Tibial nerve (tissue), 4 donors: Measurements from ENCODE around the gene LCE1C. TPM values are rescaled to one million over a fixed set of nuclear protein-coding genes. Genes with fewer than 3 reads are reported as not detected.

Experiments
- DNase-seq, 2 donors: peaks; one replicate each; pipeline ENCODE4 v3.0.0-alpha.2; 2019; ENCODE audit warnings: low spot score in 2 of 2
- H3K27ac ChIP-seq, 4 donors: fragments of 200-600 bp; sonication (generic) in 3 of 4; one replicate each; pipeline ENCODE4 v1.5.1; 2017 to 2019; ENCODE audit warnings: mild to moderate bottlenecking in 1 of 4
- H3K27me3 ChIP-seq, 2 donors: fragments of 200-600 bp; sonication (generic) in 1 of 2; one replicate each; pipeline versions ENCODE4 v1.5.1 to v1.6.0; 2017 to 2019
- H3K36me3 ChIP-seq, 3 donors: fragments of 200-600 bp; sonication (generic); one replicate each; pipeline ENCODE4 v1.5.1; 2018 to 2019
- H3K4me1 ChIP-seq, 4 donors: fragments of 200-600 bp; sonication (generic) in 3 of 4; one replicate each; pipeline ENCODE4 v1.5.1; 2017 to 2019
- H3K4me3 ChIP-seq, 4 donors: fragments of 200-600 bp; sonication (generic) in 3 of 4; one replicate each; pipeline ENCODE4 v1.5.1; 2017 to 2019; ENCODE audit warnings: mild to moderate bottlenecking in 1 of 4, moderate library complexity in 1 of 4
- H3K9me3 ChIP-seq, 4 donors: fragments of 200-600 bp; sonication (generic) in 3 of 4; one replicate each; pipeline ENCODE4 v1.5.1; 2017 to 2019
- EP300 ChIP-seq, 2 donors: sonication (generic); formaldehyde crosslinking; IDR thresholded peaks; one replicate each; pipeline ENCODE4 v1.6.1; 2017; ENCODE audit warnings: antibody characterized with exemption in 2 of 2, mild to moderate bottlenecking in 1 of 2
- POLR2A ChIP-seq, 2 donors: fragments of 450-650 bp; IDR thresholded peaks; one replicate each; pipeline ENCODE4 v1.6.1; 2017; ENCODE audit warnings: antibody characterized with exemption in 2 of 2, mild to moderate bottlenecking in 2 of 2, moderate library complexity in 2 of 2
- WGBS, 2 donors: methylation state at CpG; one replicate each; pipeline ENCODE4 v1.1.5; 2018; 5-methylcytosine and 5-hydroxymethylcytosine counted together
- total RNA-seq, 4 donors: library from RNA; depleted of rRNA; stranded (reverse); fragments of >200 nt; gene quantifications; one replicate each; pipeline ENCODE4 v1.1.0, GENCODE V29; 2016
- TF ChIP-seq, protein P1 (sequence below), 5 experiments: fragments of 200-600 bp in 3 of 5; fragments of 450-650 bp in 2 of 5; sonication (generic) in 3 of 5; IDR thresholded peaks; one replicate each; pipeline ENCODE4 v1.5.1; 2016 to 2019; ENCODE audit warnings: antibody characterized with exemption in 5 of 5, mild to moderate bottlenecking in 3 of 5, moderate library complexity in 2 of 5

The LCE1C gene
- total RNA-seq, 4 donors from 2014 or later = not detected

GRCh38 chr1:152761609-152762213 is 44.7 kb downstream of the LCE1C start:
- no peak overlapping the region for H3K4me3 ChIP-seq
- no peak overlapping the region for H3K27ac ChIP-seq
- H3K36me3 ChIP-seq = no peaks in the 10 kb centered on the region
- H3K27me3 ChIP-seq = no peaks in the 10 kb centered on the region
- 83 to 85% methylated on average over 3 of the region's 3 CpGs for WGBS, 2 donors
- TF ChIP-seq POLR2A (IDR thresholded peaks at IDR 0.05) (no peak), EP300 (IDR thresholded peaks at IDR 0.05) (no peak)
- TF ChIP-seq, protein P1, sequence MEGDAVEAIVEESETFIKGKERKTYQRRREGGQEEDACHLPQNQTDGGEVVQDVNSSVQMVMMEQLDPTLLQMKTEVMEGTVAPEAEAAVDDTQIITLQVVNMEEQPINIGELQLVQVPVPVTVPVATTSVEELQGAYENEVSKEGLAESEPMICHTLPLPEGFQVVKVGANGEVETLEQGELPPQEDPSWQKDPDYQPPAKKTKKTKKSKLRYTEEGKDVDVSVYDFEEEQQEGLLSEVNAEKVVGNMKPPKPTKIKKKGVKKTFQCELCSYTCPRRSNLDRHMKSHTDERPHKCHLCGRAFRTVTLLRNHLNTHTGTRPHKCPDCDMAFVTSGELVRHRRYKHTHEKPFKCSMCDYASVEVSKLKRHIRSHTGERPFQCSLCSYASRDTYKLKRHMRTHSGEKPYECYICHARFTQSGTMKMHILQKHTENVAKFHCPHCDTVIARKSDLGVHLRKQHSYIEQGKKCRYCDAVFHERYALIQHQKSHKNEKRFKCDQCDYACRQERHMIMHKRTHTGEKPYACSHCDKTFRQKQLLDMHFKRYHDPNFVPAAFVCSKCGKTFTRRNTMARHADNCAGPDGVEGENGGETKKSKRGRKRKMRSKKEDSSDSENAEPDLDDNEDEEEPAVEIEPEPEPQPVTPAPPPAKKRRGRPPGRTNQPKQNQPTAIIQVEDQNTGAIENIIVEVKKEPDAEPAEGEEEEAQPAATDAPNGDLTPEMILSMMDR (IDR thresholded peaks at IDR 0.05) = no peak
- no peak for DNase-seq
- no peaks in the 10 kb centered on the region for H3K9me3 ChIP-seq
- no peaks in the 10 kb centered on the region for H3K4me1 ChIP-seq

GRCh38 chr1:152760551-152761190 is 45.8 kb downstream of the LCE1C start:
- no peaks in the 10 kb centered on the region for H3K36me3 ChIP-seq
- WGBS, 2 donors = 93% methylated on average over 27 to 28 of the region's 31 CpGs
- no peaks in the 10 kb centered on the region for H3K27me3 ChIP-seq
- no peak overlapping the region for H3K4me3 ChIP-seq
- no peak overlapping the region for H3K27ac ChIP-seq
- H3K9me3 ChIP-seq = no peaks in the 10 kb centered on the region
- no peak for DNase-seq
- no peaks in the 10 kb centered on the region for H3K4me1 ChIP-seq
- TF ChIP-seq, protein P1 (IDR thresholded peaks at IDR 0.05) = no peak
- TF ChIP-seq POLR2A (IDR thresholded peaks at IDR 0.05) = no peak
- TF ChIP-seq EP300 (IDR thresholded peaks at IDR 0.05) = no peak

DNA sequence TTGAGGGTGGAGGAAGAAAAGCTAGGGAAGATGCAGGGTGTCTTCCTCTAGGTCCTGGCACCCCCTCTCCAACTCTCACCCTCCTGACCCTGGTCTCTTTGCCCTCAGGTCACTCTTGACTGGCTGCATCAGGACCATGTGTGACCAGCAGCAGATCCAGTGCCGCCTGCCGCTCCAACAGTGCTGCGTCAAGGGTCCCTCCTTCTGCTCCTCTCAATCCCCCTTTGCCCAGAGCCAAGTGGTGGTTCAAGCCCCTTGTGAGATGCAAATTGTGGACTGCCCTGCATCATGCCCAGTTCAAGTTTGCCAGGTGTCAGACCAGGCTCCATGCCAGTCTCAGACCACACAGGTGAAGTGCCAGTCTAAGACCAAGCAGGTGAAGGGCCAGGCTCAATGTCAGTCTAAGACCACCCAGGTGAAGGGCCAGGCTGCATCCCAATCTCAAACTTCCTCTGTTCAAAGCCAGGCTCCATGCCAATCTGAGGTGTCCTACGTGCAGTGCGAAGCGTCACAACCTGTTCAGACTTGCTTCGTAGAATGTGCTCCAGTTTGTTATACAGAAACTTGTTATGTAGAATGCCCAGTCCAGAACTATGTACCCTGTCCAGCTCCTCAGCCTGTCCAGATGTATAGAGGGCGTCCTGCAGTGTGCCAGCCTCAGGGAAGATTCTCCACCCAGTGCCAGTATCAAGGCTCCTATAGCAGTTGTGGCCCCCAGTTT is 46.8 kb downstream of the LCE1C start:
- TF ChIP-seq EP300 (IDR thresholded peaks at IDR 0.05) = no peak
- TF ChIP-seq, protein P1 (IDR thresholded peaks at IDR 0.05) = no peak
- no peak for TF ChIP-seq POLR2A (IDR thresholded peaks at IDR 0.05)
- no peak overlapping the region for H3K27ac ChIP-seq
- H3K36me3 ChIP-seq = no peaks in the 10 kb centered on the region
- no peaks in the 10 kb centered on the region for H3K4me1 ChIP-seq
- no peak for DNase-seq
- 81 to 97% methylated on average over 8 of the region's 8 CpGs for WGBS, 2 donors
- H3K9me3 ChIP-seq = no peaks in the 10 kb centered on the region
- no peaks in the 10 kb centered on the region for H3K27me3 ChIP-seq
- no peak overlapping the region for H3K4me3 ChIP-seq

DNA sequence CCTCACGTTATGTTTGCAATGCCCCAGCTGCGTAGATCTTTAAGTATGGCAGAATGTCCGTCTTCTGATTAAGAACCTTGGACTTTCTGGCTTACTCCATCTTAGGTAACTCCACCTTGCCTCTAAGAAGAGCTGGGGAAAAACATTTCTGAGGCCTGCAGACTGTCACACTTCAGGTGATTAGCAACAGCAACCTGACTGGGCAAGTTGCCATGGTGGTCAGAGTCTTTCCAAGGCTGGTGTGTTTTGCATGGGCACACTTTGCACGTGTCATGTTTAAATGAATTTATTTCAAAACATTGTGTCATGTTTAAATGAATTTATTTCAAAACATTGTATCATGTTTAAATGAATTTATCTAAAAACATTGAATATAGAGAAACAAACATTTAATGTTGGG is 47.8 kb downstream of the LCE1C start:
- 76 to 88% methylated on average over 4 of the region's 4 CpGs for WGBS, 2 donors
- no peak overlapping the region for H3K27ac ChIP-seq
- no peaks in the 10 kb centered on the region for H3K27me3 ChIP-seq
- no peaks in the 10 kb centered on the region for H3K4me1 ChIP-seq
- DNase-seq = no peak
- H3K4me3 ChIP-seq = no peak overlapping the region
- no peaks in the 10 kb centered on the region for H3K9me3 ChIP-seq
- H3K36me3 ChIP-seq = no peaks in the 10 kb centered on the region
- TF ChIP-seq POLR2A (IDR thresholded peaks at IDR 0.05) (no peak), EP300 (IDR thresholded peaks at IDR 0.05) (no peak)
- TF ChIP-seq, protein P1 (IDR thresholded peaks at IDR 0.05) = no peak

- Histone ChIP-seq H3K4me1 (no peaks in the 10 kb centered on the region), H3K9me3 (no peaks in the 10 kb centered on the region), H3K27me3 (no peaks in the 10 kb centered on the region), H3K27ac (no peak within 1 kb of the TSS), H3K36me3 (no peaks in the 10 kb centered on the region), H3K4me3 (no peak within 1 kb of the TSS)
- no peak for DNase-seq
- 69 to 82% methylated on average over 4 to 6 of the region's 6 CpGs for WGBS, 2 donors
- TF ChIP-seq, protein P1 (IDR thresholded peaks at IDR 0.05) = no peak
- TF ChIP-seq EP300 (IDR thresholded peaks at IDR 0.05) (no peak), POLR2A (IDR thresholded peaks at IDR 0.05) (no peak)
These were observed 48.7 kb downstream of the LCE1C start, which contains the start of gene KPRP for GRCh38 chr1:152757747-152758146. Gene KPRP (plus strand): TSS chr1:152758025. CDS start chr1:152759589, 1,564 bp downstream.
